HFF-Myc (cell line): ENCODE results near the gene GBP4.

ENCODE experiments used
- DNase-seq: peaks from one replicate; pipeline ENCODE4 v3.0.0-alpha.2; 2011; ENCODE audit warnings: low read depth; ENCODE audit errors: extremely low read depth
- H3K4me3 ChIP-seq: replicated peaks from 2 replicates; pipeline ENCODE4 v1.5.1; 2011; ENCODE audit warnings: low read depth, mild to moderate bottlenecking, control low read depth, low read length
- TF ChIP-seq, protein P1 (sequence below): IDR thresholded peaks from 2 replicates; pipeline ENCODE4 v1.5.1; 2012; ENCODE audit warnings: mild to moderate bottlenecking, low read depth, low read length, control low read depth; ENCODE audit errors: missing control alignments

The GBP4 gene

GRCh38 chr1:89203166-89203565 lies 4.4 kb upstream of the GBP4 start:
- H3K4me3 ChIP-seq: no peak overlapping the region
- DNase-seq: no peak
- TF ChIP-seq, protein P1, sequence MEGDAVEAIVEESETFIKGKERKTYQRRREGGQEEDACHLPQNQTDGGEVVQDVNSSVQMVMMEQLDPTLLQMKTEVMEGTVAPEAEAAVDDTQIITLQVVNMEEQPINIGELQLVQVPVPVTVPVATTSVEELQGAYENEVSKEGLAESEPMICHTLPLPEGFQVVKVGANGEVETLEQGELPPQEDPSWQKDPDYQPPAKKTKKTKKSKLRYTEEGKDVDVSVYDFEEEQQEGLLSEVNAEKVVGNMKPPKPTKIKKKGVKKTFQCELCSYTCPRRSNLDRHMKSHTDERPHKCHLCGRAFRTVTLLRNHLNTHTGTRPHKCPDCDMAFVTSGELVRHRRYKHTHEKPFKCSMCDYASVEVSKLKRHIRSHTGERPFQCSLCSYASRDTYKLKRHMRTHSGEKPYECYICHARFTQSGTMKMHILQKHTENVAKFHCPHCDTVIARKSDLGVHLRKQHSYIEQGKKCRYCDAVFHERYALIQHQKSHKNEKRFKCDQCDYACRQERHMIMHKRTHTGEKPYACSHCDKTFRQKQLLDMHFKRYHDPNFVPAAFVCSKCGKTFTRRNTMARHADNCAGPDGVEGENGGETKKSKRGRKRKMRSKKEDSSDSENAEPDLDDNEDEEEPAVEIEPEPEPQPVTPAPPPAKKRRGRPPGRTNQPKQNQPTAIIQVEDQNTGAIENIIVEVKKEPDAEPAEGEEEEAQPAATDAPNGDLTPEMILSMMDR: no peak

DNA sequence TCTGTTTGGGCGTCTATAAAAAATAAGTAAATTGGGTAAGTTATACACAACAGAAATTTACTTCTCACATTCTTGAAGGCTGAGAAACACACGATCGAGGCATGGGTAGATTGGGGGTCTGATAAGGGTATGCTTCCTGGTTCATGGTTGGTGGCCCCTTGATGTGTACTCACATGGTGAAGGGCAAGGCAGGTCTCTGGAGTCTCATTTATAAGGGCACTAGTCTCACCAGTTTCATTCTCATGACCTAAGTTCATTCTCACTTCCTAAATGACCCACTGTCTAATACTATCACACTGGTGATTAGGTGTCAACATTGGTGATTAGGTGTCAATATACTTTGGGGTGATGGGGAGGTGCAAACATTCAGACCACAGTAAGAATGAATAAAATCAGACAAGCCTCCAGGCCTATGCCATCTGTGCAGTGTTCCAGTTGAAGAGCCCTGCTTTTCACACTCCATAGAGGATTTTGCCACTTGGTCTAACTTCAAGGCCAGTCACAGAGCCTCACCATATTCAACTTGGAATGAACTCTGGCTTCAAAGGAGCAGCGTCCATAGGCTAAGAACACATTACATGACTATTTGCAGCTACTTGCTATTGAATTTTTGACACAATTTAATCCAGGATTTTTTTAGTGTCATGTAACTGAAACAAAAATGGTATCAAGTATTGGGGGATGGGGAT lies 2.5 kb upstream of the GBP4 start:
- no peak for DNase-seq
- no peak overlapping the region for H3K4me3 ChIP-seq
- TF ChIP-seq, protein P1: no peak

DNA sequence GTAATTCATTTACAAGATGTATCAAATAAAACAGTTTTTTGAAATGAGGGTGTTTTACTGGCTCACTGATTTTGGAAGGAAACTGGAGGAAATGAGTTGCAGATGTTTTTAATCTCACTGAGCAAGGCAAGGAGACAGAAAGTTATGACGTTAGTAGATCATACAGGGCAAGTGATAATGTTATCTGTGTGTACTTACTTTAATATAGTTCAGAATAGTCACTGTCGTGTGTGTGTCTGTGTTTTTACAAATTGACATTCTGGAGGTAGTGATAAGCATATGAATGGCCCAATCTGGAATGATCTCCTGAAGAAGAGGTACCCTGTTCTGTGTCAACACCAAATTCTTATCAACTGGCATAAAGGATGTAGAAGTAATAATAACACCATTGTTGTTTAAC lies 1.9 kb upstream of the GBP4 start:
- TF ChIP-seq, protein P1: no peak
- no peak overlapping the region for H3K4me3 ChIP-seq
- DNase-seq: no peak

GRCh38 chr1:89199525-89200031 lies 836 bp upstream of the GBP4 start:
- no peak for DNase-seq
- TF ChIP-seq, protein P1: no peak
- no peak overlapping the region for H3K4me3 ChIP-seq

- no peak for DNase-seq
- no peak overlapping the region for H3K4me3 ChIP-seq
- TF ChIP-seq, protein P1: no peak
Observed at GRCh38 chr1:89198081-89198480, 661 bp downstream of the GBP4 start.

DNA sequence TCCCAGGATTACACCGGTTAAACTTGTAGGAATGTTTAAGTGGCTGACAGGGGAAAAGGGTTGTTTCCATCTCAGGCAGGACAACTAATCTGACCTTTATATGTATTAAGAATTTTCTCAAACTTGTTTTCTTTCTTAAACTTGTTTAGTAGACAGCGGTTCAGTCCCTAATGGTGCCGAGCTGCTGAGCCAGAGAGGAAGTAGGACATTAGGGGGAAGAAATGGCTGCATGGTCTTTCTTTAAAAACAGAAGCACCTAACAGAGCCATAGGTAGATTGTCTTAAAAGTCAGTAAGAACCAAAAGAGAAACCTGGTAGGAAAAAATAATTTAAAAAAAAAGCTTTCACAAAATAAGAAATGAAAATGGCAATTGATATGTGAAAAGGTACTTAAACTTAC lies 3.3 kb downstream of the GBP4 start:
- H3K4me3 ChIP-seq: no peak overlapping the region
- TF ChIP-seq, protein P1: no peak
- no peak for DNase-seq

DNA sequence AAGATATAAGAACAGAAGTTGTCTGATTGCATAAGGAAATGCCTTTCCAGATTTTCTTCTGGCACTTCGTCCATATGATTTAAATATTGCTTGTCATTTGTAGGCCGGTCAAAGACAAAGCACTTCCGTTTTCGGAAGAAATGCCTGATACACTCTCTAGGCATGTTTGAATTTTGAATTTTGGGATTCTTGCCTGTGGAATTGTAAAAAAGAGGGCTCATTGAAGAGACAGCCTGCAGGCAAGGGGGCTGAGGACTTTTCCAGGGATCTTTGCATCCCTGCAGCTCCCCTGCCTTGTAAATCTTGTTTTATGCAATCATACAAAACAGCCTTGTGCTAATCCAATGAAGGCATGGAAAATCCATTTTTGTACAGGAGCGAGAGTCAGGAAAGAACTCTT lies 7.4 kb downstream of the GBP4 start:
- DNase-seq: no peak
- TF ChIP-seq, protein P1: no peak
- H3K4me3 ChIP-seq: no peak overlapping the region
